ENCODE data around the gene TIMP2. TPM values are rescaled to one million over a fixed set of nuclear protein-coding genes. Genes with fewer than 3 reads are reported as not detected.
A peak's percentile ranks its signal among the peaks of the same experiment; 100 is the strongest.

TIMP2 gene
- total and polyA plus RNA-seq, 2 of the 4 experiments (the other 2 are of a cell fraction) = 43.9 to 416 TPM

DNA sequence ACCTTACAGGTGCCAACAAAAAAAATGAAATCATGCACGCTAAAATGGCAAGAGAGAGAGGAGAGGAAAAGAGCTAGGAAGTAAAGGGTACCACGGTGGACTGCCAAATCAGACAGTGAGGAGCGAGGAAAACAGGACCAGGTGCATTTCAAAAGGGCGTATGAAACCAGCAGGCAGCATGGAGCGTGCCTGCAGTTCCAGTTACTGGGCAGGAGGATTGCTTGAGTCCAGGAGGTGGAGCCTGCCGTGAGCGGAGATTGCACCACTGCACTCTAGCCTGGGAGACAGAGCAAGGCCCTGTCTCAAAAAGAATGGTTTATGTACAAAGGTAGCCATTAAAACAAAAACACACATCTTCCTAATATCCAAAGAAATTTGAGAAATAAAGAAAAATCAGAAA lies 100.9 kb downstream of the TIMP2 start:
- H3K4me3 ChIP-seq (ENCODE audit: insufficient read depth, low read depth, low read length) = no peak overlapping the region
- H4K91ac ChIP-seq (ENCODE audit: insufficient read depth, low read depth, low read length) = no peak overlapping the region
- no peak for DNase-seq
- dilution Hi-C loops (cut with HindIII; ENCODE audit: low sequenced_read_pairs, unreplicated experiment) = no loop called here
- no peak overlapping the region for H2AK5ac ChIP-seq (ENCODE audit: low read depth, low read length)
- CTCF ChIA-PET = no interaction called here
- H3K56ac ChIP-seq (ENCODE audit: extremely low read depth, insufficient read depth, low read length) = no peak overlapping the region
- H2BK120ac ChIP-seq (ENCODE audit: low read depth, low read length) = no peak overlapping the region
- no peak overlapping the region for H3K4me2 ChIP-seq (ENCODE audit: low read depth, low read length)
- no peak overlapping the region for H3K14ac ChIP-seq (replicated peaks; ENCODE audit: low read depth, low read length)
- WGBS, 2 experiments (ENCODE audit: extremely low coverage in 2 of 2, insufficient read length in 1 of 2) = 100% methylated on average over 3 of the region's 7 CpGs; no CpG with 5 or more reads in 1 of the 2 experiments
- no peak overlapping the region for H3K23ac ChIP-seq (ENCODE audit: low read depth, low read length)
- H3K9me3 ChIP-seq (ENCODE audit: control insufficient read depth, insufficient read depth, low read length) = no peaks in the 10 kb centered on the region
- peaks cover 32 to 85% of the 10 kb centered on the region in 2 experiments for H3K79me1 ChIP-seq (ENCODE audit: low read depth in 1 of 2, low read length in 2 of 2)
- no peak overlapping the region for H4K5ac ChIP-seq (ENCODE audit: low read depth, low read length)
- intact Hi-C loops (cut with micrococcal nuclease) = loop anchor here (10.0 kb wide), 1 partner anchor 329 kb away; no protein-coding TSS in a partner anchor
- no peak overlapping the region for H2BK20ac ChIP-seq (ENCODE audit: low read depth, low read length)
- peaks cover 23% of the 10 kb centered on the region for H3K9me1 ChIP-seq (ENCODE audit: insufficient read depth, low read length)
- no peak overlapping the region for H3K18ac ChIP-seq (ENCODE audit: low read depth, low read length)
- peaks cover 61% of the 10 kb centered on the region for H3K36me3 ChIP-seq (ENCODE audit: control insufficient read depth, insufficient read depth, low read length)
- H3K4me1 ChIP-seq (ENCODE audit: control insufficient read depth, insufficient read depth, low read length) = peaks cover 16% of the 10 kb centered on the region
- H3K27ac ChIP-seq (ENCODE audit: insufficient read depth, low read length) = no peak overlapping the region
- peaks cover 24% of the 10 kb centered on the region for H4K20me1 ChIP-seq (ENCODE audit: insufficient read depth, low read length)
- H2BK5ac ChIP-seq (ENCODE audit: low read depth, low read length, poor library complexity, severe bottlenecking) = peak overlapping the region; percentile 89
- POLR2A ChIA-PET (ENCODE audit: unreplicated experiment) = no interaction called here
- no TSS peak for BruUV-seq (replicated peaks)
- peak overlapping the region; percentile 5 for H2AFZ ChIP-seq (replicated peaks; ENCODE audit: low read length, poor library complexity)
- no peak overlapping the region for H3K4ac ChIP-seq (ENCODE audit: low read depth, low read length)
- no peaks in the 10 kb centered on the region for H3K27me3 ChIP-seq (ENCODE audit: control insufficient read depth, insufficient read depth, low read length)
- TF ChIP-seq RAD21 (IDR thresholded peaks at IDR 0.05; ENCODE audit: low read length) (no peak), MXI1 (IDR thresholded peaks at IDR 0.05; ENCODE audit: borderline replicate concordance, low read depth, low read length) (no peak), MAZ (IDR thresholded peaks at IDR 0.05; ENCODE audit: borderline replicate concordance, low read depth, low read length) (no peak), RCOR1 (IDR thresholded peaks at IDR 0.05; ENCODE audit: insufficient replicate concordance, low read length) (no peak), FOS (IDR thresholded peaks at IDR 0.05; ENCODE audit: low read depth, low read length) (no peak)
- TF ChIP-seq, protein P1, sequence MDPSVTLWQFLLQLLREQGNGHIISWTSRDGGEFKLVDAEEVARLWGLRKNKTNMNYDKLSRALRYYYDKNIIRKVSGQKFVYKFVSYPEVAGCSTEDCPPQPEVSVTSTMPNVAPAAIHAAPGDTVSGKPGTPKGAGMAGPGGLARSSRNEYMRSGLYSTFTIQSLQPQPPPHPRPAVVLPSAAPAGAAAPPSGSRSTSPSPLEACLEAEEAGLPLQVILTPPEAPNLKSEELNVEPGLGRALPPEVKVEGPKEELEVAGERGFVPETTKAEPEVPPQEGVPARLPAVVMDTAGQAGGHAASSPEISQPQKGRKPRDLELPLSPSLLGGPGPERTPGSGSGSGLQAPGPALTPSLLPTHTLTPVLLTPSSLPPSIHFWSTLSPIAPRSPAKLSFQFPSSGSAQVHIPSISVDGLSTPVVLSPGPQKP (IDR thresholded peaks at IDR 0.05; ENCODE audit: borderline replicate concordance, low read depth, low read length) = no peak
- TF ChIP-seq, protein P2, sequence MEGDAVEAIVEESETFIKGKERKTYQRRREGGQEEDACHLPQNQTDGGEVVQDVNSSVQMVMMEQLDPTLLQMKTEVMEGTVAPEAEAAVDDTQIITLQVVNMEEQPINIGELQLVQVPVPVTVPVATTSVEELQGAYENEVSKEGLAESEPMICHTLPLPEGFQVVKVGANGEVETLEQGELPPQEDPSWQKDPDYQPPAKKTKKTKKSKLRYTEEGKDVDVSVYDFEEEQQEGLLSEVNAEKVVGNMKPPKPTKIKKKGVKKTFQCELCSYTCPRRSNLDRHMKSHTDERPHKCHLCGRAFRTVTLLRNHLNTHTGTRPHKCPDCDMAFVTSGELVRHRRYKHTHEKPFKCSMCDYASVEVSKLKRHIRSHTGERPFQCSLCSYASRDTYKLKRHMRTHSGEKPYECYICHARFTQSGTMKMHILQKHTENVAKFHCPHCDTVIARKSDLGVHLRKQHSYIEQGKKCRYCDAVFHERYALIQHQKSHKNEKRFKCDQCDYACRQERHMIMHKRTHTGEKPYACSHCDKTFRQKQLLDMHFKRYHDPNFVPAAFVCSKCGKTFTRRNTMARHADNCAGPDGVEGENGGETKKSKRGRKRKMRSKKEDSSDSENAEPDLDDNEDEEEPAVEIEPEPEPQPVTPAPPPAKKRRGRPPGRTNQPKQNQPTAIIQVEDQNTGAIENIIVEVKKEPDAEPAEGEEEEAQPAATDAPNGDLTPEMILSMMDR (conservative IDR thresholded peaks at IDR 0.05; ENCODE audit: low read depth, low read length) = no peak
- TF ChIP-seq, protein P3, sequence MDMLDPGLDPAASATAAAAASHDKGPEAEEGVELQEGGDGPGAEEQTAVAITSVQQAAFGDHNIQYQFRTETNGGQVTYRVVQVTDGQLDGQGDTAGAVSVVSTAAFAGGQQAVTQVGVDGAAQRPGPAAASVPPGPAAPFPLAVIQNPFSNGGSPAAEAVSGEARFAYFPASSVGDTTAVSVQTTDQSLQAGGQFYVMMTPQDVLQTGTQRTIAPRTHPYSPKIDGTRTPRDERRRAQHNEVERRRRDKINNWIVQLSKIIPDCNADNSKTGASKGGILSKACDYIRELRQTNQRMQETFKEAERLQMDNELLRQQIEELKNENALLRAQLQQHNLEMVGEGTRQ (IDR thresholded peaks at IDR 0.05; ENCODE audit: low read depth, low read length) = no peak
- H3K9ac ChIP-seq (ENCODE audit: low read depth, low read length) = no peak overlapping the region
- H2BK15ac ChIP-seq (ENCODE audit: low read depth, low read length) = no peak overlapping the region
- in situ Hi-C loops (cut with MboI; ENCODE audit: low sequenced_read_pairs) = no loop called here
- ATAC-seq (ENCODE audit: low read depth) = no peak
- no peak overlapping the region for H4K8ac ChIP-seq (ENCODE audit: low read depth in 2 of 2, low read length in 2 of 2)
- no peak overlapping the region for H2AK9ac ChIP-seq (replicated peaks; ENCODE audit: low read depth, low read length, poor library complexity)
